ENCODE measurements around the gene VWCE. TPM values are rescaled to one million over a fixed set of nuclear protein-coding genes. Genes with fewer than 3 reads are reported as not detected.
A peak's percentile ranks its signal among the peaks of the same experiment; 100 is the strongest.

The VWCE gene
- total RNA-seq, 4 donors from 2014 or later, result 0.31 to 1.5 (median 0.67) TPM

DNA sequence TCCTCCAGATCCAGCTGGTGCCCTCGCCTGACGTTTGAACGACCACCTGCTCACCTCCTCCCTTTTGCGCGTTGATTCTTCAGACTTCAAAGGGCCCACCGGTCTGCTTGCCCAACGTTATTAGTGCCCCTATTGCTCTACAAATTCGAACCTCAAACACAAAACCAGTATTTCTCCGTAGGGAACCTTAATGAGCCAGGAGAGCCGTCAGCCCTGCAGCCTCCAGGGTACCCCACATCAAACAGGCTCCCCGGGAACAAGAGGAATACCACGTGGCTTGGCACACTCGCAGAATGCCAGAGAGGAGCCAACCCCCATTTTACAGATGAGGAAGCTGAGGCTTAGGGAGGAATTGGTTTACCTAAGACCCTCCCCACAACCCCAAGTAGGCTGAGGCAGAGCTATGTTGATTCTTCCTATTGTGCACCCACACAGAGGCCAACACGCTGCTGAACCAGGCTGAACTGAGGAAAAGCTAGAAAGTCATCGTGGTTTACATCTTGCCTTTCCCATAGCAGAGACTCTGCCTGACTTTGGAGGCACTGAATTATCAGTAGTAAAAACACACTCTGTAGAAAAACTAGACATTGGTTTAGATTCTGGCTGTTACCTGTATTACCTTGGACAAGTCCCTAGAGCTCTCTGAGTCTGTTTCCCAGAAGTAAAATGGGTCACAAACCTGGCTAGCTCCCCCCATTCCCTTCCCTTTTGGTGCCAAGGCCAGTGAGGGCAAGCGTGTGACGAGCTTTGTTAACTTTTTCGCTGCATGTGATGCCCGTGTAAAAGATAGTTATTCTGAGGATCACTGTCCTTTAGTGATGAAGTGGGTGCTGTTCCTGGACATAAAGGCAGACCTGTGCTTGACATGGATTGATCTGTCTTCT, 38.7 kb upstream of the VWCE start:
- intact Hi-C loops (cut with DNase I; ENCODE audit: low total_unique reads) (loop anchor here (1.0 to 2.0 kb wide), 2 partner anchors 28 to 247 kb away; partner anchors contain the start of genes CYB561A3 and SYT7), in situ Hi-C loops (cut with MboI; ENCODE audit: low sequenced_read_pairs in 4 of 4) (no loop called here)
- ATAC-seq (no peak), DNase-seq (peak in 1 of 2 donors; percentile 12)
- TF ChIP-seq, protein P1, sequence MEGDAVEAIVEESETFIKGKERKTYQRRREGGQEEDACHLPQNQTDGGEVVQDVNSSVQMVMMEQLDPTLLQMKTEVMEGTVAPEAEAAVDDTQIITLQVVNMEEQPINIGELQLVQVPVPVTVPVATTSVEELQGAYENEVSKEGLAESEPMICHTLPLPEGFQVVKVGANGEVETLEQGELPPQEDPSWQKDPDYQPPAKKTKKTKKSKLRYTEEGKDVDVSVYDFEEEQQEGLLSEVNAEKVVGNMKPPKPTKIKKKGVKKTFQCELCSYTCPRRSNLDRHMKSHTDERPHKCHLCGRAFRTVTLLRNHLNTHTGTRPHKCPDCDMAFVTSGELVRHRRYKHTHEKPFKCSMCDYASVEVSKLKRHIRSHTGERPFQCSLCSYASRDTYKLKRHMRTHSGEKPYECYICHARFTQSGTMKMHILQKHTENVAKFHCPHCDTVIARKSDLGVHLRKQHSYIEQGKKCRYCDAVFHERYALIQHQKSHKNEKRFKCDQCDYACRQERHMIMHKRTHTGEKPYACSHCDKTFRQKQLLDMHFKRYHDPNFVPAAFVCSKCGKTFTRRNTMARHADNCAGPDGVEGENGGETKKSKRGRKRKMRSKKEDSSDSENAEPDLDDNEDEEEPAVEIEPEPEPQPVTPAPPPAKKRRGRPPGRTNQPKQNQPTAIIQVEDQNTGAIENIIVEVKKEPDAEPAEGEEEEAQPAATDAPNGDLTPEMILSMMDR (IDR thresholded peaks at IDR 0.05 in 4 of 5, conservative IDR thresholded peaks at IDR 0.05 in 1 of 5), result peak in 1 of 5 experiments; percentile 5
- TF ChIP-seq POLR2A (IDR thresholded peaks at IDR 0.05), result no peak
- Histone ChIP-seq H3K27me3 (no peaks in the 10 kb centered on the region), H3K36me3 (peaks cover 0 to 20% of the 10 kb centered on the region in 2 donors), H3K4me1 (peaks cover 27 to 35% of the 10 kb centered on the region in 2 donors), H3K9me3 (no peaks in the 10 kb centered on the region), H3K4me3 (peak overlapping the region; percentile 89 to 100 (median 98)), H3K27ac (peak overlapping the region; percentile 93 to 99 (median 97))

- ATAC-seq, result peak; percentile 84 to 86
- H3K9me3 ChIP-seq, result no peaks in the 10 kb centered on the region
These were observed 37.9 kb upstream of the VWCE start, which contains the start of the genes DDB1 and TKFC for GRCh38 chr11:61332797-61333549. TSS of gene DDB1 (minus strand) at chr11:61333105. CDS start at chr11:61332968, 137 bp downstream. TSS of gene TKFC (plus strand) at chr11:61333228. CDS start at chr11:61334729, 1,501 bp downstream.

DNA sequence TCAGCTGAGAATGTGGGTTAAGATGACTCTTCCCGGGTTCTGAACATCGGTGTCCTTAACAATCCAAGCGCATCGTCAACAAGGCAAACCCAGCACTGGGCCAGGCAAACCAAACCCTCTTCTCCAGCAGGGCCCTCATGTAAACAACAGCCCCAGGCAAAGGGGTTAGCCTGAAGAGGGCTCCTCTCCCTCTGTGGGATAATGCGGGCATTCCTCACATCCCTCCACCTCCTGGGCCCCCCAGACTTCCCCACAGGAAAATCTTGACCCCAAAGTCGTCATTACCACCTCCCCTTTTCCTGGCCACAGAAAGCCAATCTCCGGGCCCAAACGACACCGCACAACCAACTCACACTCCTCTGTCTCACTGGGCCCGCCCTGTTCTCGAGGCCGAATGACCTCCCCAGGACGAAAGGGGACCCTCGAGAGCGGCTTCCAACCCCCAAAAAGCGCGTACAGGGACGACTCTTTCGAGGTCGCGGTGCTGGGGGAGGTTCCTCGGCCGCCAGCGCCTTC, 37.2 kb upstream of the VWCE start:
- intact Hi-C loops (cut with DNase I; ENCODE audit: low total_unique reads) (loop anchor here (1.0 to 2.0 kb wide), 2 partner anchors 97 to 248 kb away; partner anchors contain the start of genes CPSF7 and SYT7), in situ Hi-C loops (cut with MboI; ENCODE audit: low sequenced_read_pairs in 4 of 4) (no loop called here)
- H3K27me3 ChIP-seq, result no peaks in the 10 kb centered on the region
- H3K4me3 ChIP-seq, result peak overlapping the region; percentile 89 to 100 (median 98)
- TF ChIP-seq, protein P1 (IDR thresholded peaks at IDR 0.05 in 4 of 5, conservative IDR thresholded peaks at IDR 0.05 in 1 of 5), result no peak
- no peak for TF ChIP-seq POLR2A (IDR thresholded peaks at IDR 0.05)
- H3K4me1 ChIP-seq, result peaks cover 37 to 45% of the 10 kb centered on the region in 2 donors
- H3K36me3 ChIP-seq, result peaks cover 0 to 18% of the 10 kb centered on the region in 2 donors
- DNase-seq, result no peak
- peak overlapping the region; percentile 93 to 99 (median 97) for H3K27ac ChIP-seq
- no peaks in the 10 kb centered on the region for H3K9me3 ChIP-seq
- ATAC-seq, result peak; percentile 18 to 32

More at GRCh38 chr11:61332797-61333549, 37.9 kb upstream of the VWCE start, which contains the start of the genes DDB1 and TKFC:
- in situ Hi-C loops (cut with MboI; ENCODE audit: low sequenced_read_pairs in 4 of 4) (no loop called here), intact Hi-C loops (cut with DNase I; ENCODE audit: low total_unique reads) (loop anchor here (1.0 to 2.0 kb wide), 3 partner anchors 28 to 248 kb away; partner anchors contain the start of genes CPSF7, CYB561A3 and SYT7)
- peaks cover 0 to 18% of the 10 kb centered on the region in 2 donors for H3K36me3 ChIP-seq
- peak; percentile 87 to 91 for TF ChIP-seq POLR2A (IDR thresholded peaks at IDR 0.05)
- TF ChIP-seq, protein P1 (IDR thresholded peaks at IDR 0.05 in 4 of 5, conservative IDR thresholded peaks at IDR 0.05 in 1 of 5), result peak in 1 of 5 experiments; percentile 5
- peaks cover 32 to 39% of the 10 kb centered on the region in 2 donors for H3K4me1 ChIP-seq
- peak within 1 kb of the TSS; percentile 89 to 100 (median 98) for H3K4me3 ChIP-seq
- peak; percentile 94 for DNase-seq
- H3K27ac ChIP-seq, result peak within 1 kb of the TSS; percentile 93 to 99 (median 97)
- H3K27me3 ChIP-seq, result no peaks in the 10 kb centered on the region

GRCh38 chr11:61331651-61332050, 36.5 kb upstream of the VWCE start:
- DNase-seq, result no peak
- H3K36me3 ChIP-seq, result peaks cover 0 to 20% of the 10 kb centered on the region in 2 donors
- intact Hi-C loops (cut with DNase I; ENCODE audit: low total_unique reads), result loop anchor here (1.0 to 2.0 kb wide), 2 partner anchors 98 to 249 kb away; partner anchors contain the start of genes CPSF7 and SYT7
- H3K27me3 ChIP-seq, result no peaks in the 10 kb centered on the region
- peak overlapping the region; percentile 89 to 100 (median 98) for H3K4me3 ChIP-seq
- no peak for TF ChIP-seq POLR2A (IDR thresholded peaks at IDR 0.05)
- TF ChIP-seq, protein P1 (IDR thresholded peaks at IDR 0.05 in 4 of 5, conservative IDR thresholded peaks at IDR 0.05 in 1 of 5), result no peak
- peak overlapping the region; percentile 93 to 99 (median 97) for H3K27ac ChIP-seq
- H3K4me1 ChIP-seq, result peaks cover 42 to 52% of the 10 kb centered on the region in 2 donors
- no peaks in the 10 kb centered on the region for H3K9me3 ChIP-seq
- in situ Hi-C loops (cut with MboI; ENCODE audit: low sequenced_read_pairs in 4 of 4), result no loop called here
- no peak for ATAC-seq

All from gastrocnemius medialis (tissue), 4 donors.